SH-SY5Y (cell line): Measurements from ENCODE around the gene MTHFD1L.

Source experiments
- GATA2 ChIP-seq: IDR thresholded peaks from 2 replicates; pipeline ENCODE4 v1.6.1; 2011; ENCODE audit warnings: mild to moderate bottlenecking, low read depth, low read length
- GATA3 ChIP-seq: IDR thresholded peaks from 2 replicates; pipeline ENCODE4 v1.6.1; 2011; ENCODE audit warnings: low read depth, mild to moderate bottlenecking, low read length, moderate library complexity

DNA sequence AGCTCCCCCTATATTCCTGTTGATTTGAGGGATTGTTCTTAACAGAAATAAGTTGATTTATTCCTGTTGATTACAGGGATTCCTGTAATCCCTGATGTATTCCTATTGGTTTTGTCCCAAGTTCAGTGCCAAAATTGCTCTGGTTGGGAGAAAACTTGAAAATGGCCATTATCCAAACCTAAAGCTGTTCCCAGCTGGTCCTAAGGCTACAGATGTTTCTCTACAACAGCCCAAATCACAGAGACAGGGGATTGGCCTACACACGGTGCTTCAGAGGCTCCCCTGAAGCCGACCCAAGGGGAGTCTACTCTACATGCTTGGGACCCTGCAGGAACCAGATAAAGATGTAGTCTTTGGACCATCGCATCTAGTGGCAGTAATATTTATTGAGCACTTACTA, 275.3 kb downstream of the MTHFD1L start:
- TF ChIP-seq GATA3 (no peak), GATA2 (no peak)
